GM21390 (cell line): Measurements from ENCODE around the gene FHIP2A.
"Not testable (repeated sequence)": the region's sequence is repeated elsewhere in the genome, so short reads cannot be mapped to it uniquely, and the experiment has no call there.

Source experiments
- ATAC-seq: cut with Tn5 transposase; IDR thresholded peaks from one replicate; pipeline ENCODE4 v1.9.1; 2021; ENCODE audit not compliant: unreplicated experiment

The FHIP2A gene, protein sequence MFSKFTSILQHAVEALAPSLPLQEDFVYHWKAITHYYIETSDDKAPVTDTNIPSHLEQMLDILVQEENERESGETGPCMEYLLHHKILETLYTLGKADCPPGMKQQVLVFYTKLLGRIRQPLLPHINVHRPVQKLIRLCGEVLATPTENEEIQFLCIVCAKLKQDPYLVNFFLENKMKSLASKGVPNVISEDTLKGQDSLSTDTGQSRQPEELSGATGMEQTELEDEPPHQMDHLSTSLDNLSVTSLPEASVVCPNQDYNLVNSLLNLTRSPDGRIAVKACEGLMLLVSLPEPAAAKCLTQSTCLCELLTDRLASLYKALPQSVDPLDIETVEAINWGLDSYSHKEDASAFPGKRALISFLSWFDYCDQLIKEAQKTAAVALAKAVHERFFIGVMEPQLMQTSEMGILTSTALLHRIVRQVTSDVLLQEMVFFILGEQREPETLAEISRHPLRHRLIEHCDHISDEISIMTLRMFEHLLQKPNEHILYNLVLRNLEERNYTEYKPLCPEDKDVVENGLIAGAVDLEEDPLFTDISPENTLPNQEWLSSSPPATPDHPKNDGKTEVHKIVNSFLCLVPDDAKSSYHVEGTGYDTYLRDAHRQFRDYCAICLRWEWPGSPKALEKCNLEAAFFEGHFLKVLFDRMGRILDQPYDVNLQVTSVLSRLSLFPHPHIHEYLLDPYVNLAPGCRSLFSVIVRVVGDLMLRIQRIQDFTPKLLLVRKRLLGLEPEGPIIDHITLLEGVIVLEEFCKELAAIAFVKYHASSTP

GRCh38 chr10:114821293-114821914, at the start of gene FHIP2A:
Gene FHIP2A, plus strand, starts transcription at chr10:114821780. Its CDS starts 299 bp downstream, at chr10:114822079.
- peak; percentile 69 for ATAC-seq

- no peak for ATAC-seq
Observed at GRCh38 chr10:114772496-114773196, 48.9 kb upstream of the FHIP2A start.

- ATAC-seq: no peak
Observed at GRCh38 chr10:114773197-114773532, 48.4 kb upstream of the FHIP2A start.

- not testable (repeated sequence) for ATAC-seq
Observed at GRCh38 chr10:114775082-114775481, 46.5 kb upstream of the FHIP2A start.

DNA sequence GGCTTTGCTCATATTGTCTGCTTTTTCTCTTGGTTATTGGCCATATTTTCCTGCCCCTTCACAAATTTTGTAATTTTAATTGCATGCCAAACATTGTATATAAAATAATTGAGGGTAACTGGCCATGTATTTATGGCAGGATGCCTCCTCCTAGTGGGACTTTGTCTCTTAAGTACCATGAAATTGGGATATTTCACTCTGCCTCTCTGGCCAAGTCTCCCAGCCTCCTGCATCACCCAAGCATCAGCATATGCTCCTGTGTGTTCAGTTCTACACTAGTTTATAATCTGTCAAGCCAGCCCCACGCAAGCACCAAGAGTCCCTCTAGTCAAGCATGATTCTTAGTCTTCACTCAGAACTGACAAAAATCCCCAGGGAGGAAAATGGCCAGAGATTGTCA, 44.2 kb upstream of the FHIP2A start:
- ATAC-seq: no peak

DNA sequence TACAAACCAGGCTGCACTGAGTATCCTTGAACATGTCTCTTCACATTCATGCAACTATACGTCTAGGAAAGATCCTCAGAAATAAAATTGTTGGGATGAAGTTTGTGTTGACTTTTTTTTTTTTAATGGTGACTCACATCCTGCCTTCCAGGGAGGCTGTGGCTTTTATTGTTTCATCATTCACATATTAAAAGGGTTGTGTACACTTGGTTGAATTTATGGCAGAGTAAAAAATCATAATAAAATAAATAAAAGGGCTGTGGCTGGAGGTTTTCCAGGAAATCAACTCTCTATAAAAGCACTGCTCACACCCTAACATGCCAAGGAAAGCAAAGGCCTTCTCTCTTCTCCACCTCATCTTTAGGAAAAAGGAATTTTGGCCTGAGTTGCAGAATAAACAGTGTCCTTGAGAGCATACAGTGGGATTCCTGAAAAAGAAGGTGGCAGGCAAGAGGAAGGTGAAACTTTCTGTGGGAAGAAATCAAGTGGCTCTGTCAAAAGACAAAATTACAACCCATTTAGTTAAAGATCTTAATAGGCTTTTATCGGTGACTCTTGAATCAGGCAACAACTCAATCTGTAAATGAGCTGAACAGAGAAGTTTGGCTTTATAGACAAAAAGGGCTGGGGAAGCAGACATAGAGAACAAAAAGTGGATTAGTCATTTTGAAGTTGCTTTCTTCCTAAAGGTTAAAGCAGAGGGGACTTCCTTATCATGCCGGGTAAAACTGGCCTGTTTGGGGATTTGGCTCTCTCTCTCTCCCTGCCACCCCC, 41.6 kb upstream of the FHIP2A start:
- no peak for ATAC-seq

DNA sequence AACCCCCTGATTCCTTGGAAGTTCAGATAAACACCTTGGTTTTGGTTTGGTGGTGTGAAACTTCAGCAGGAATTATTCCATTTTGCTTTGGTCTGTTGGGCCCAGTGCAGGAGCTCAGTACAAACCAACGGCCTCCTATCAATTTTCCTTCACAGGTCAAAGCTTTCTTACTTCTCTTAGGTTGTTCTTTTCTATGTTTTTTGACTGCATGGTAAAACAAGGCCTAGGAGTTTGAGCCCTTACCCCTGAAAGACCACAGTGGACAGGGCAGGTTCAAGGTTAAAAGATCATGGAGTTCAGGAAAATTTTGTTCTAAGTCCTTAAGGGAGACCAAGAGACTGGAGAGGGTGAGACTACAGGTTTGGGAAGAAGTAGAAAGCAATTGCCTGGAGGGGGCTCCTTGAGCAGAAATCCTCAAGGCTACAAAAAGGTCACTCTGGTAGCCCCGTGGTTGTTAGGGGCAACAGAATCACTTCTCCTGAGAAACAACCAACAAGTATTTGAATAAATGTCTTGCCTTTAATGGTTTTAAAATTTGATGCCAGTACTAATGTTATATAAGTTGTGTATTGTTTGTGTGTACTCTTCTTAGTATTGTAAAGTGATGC, 40.9 kb upstream of the FHIP2A start:
- no peak for ATAC-seq

- ATAC-seq: no peak
Observed at GRCh38 chr10:114782666-114783065, 38.9 kb upstream of the FHIP2A start.

- no peak for ATAC-seq
Observed at GRCh38 chr10:114783686-114784085, 37.9 kb upstream of the FHIP2A start.

- not testable (repeated sequence) for ATAC-seq
Observed at GRCh38 chr10:114786492-114786891, 35.1 kb upstream of the FHIP2A start.

- ATAC-seq: not testable (repeated sequence)
Observed at GRCh38 chr10:114787131-114787530, 34.4 kb upstream of the FHIP2A start.

DNA sequence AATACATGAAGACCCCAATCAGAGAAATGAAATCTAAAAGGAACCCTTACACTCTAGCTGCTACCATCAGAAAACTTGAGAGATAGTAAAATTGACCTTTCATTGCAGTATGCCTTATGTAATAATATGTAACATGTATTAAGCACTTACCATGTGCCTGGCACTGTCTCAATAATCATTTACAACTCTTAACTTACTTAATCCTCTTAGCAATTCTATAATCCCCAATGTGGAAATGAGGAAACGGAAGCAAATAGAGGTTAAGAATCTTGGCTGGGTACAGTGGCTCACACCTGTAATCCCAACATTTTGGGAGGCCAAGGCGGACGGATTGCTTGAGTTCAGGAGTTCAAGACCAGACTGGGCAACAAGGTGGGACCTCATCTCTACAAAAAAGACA, 29.8 kb upstream of the FHIP2A start:
- ATAC-seq: no peak

- ATAC-seq: no peak
Observed at GRCh38 chr10:114795039-114795438, 26.5 kb upstream of the FHIP2A start.

DNA sequence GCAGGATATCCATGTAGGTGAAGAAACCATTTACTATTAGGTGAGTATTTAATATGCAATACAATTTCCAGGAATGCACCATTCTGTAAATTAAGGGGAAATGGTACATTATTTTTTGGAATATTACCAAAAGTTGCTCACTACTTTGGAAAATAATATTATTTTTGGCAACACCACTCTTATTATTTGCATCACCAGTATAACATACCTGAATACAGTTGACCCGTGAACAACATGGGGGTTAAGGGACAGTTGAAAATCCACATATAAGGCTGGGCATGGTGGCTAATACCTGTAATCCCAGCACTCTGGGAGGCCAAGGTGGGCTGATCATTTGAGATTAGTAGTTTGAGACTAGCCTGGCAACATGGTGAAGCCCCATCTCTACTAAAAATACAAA, 21.2 kb upstream of the FHIP2A start:
- no peak for ATAC-seq

GRCh38 chr10:114801411-114801813, 20.2 kb upstream of the FHIP2A start:
- ATAC-seq: peak; percentile 70

GRCh38 chr10:114802177-114802576, 19.4 kb upstream of the FHIP2A start:
- no peak for ATAC-seq

DNA sequence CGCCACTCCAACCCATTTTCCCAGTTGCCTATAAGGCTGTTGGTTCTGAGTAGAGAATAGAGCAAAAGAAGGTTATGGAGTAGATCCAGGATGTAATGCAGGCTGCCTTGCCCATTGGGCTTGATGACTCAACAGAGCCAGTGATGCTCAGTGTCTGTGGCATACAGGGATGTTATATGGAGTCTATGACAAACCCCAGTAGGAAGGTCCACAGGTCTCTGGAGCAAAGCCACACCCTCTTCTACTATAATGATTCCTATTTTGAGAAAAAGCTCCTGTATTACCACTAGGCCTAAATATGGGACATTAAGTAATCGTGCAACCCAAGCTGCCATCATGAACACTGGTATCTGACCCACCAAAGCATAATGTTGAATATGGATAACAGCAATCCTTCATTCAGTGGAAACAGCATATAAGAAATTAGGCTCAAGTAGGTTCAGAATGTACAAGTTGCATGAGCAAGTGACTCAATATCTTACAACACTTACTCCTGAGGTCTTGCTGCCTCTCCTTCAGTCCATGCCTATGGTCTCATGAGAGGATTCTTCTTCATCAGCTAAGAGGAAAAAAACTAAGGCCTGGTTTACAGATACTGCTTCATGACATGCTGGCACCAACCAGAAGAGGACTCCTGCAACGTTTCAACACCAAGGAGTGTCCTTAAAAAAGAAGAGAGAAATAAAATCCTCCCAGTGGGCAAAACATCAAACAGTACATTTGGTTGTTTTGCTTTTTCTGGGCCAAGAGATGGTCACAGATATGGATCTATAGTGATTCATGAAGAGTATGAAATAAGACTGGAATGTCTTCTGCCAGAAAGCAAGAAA, 14.8 kb upstream of the FHIP2A start:
- ATAC-seq: no peak

GRCh38 chr10:114808982-114809381, 12.6 kb upstream of the FHIP2A start:
- no peak for ATAC-seq

GRCh38 chr10:114810926-114811325, 10.7 kb upstream of the FHIP2A start:
- peak; percentile 100 for ATAC-seq
